Smooth muscle cell (in vitro differentiated cells): ENCODE measurements around the gene SLC38A4. TPM values are rescaled to one million over a fixed set of nuclear protein-coding genes. Genes with fewer than 3 reads are reported as not detected.

Source experiments
- DNase-seq: peaks from one replicate; lab custom pipeline; 2025; ENCODE audit not compliant: unreplicated experiment; lab: John Stamatoyannopoulos, UW
- H2AFZ ChIP-seq: fragments of 200-600 bp; sonication (generic); 2 replicates; pipeline ENCODE4 v1.6.0; 2016; ENCODE audit warnings: antibody characterized with exemption, low read depth, mild to moderate bottlenecking
- H3F3A ChIP-seq: fragments of 200-600 bp; sonication (generic); 2 replicates; pipeline ENCODE4 v1.6.0; 2017; ENCODE audit warnings: antibody characterized with exemption, low read depth
- H3K27ac ChIP-seq: fragments of 200-600 bp; sonication (generic); 2 replicates; pipeline ENCODE4 v1.5.1; 2016; ENCODE audit warnings: low read depth, mild to moderate bottlenecking
- H3K27me3 ChIP-seq: fragments of 200-600 bp; sonication (generic); 2 replicates; pipeline ENCODE4 v1.6.1; 2016; ENCODE audit warnings: low read depth, mild to moderate bottlenecking
- H3K36me3 ChIP-seq: fragments of 200-600 bp; sonication (generic); 2 replicates; pipeline ENCODE4 v1.5.1; 2016; ENCODE audit warnings: low read depth
- H3K4me1 ChIP-seq: fragments of 200-600 bp; sonication (generic); 2 replicates; pipeline ENCODE4 v1.5.1; 2016; ENCODE audit warnings: low read depth
- H3K4me2 ChIP-seq: fragments of 200-600 bp; sonication (generic); 2 replicates; pipeline ENCODE4 v1.6.0; 2016; ENCODE audit warnings: mild to moderate bottlenecking
- H3K4me3 ChIP-seq: fragments of 200-600 bp; sonication (generic); 2 replicates; pipeline ENCODE4 v1.5.1; 2016; ENCODE audit warnings: mild to moderate bottlenecking
- H3K79me2 ChIP-seq: fragments of 200-600 bp; sonication (generic); 2 replicates; pipeline ENCODE4 v1.6.0; 2016; ENCODE audit warnings: low read depth, mild to moderate bottlenecking
- H3K9ac ChIP-seq: fragments of 200-600 bp; sonication (generic); 2 replicates; pipeline ENCODE4 v1.6.0; 2016; ENCODE audit warnings: low read depth
- H3K9me3 ChIP-seq: fragments of 200-600 bp; sonication (generic); replicated peaks from 2 replicates; pipeline ENCODE4 v1.5.1; 2016; ENCODE audit warnings: low read depth
- H4K20me1 ChIP-seq: fragments of 200-600 bp; sonication (generic); 2 replicates; pipeline ENCODE4 v1.6.0; 2016; ENCODE audit warnings: low read depth
- CTCF ChIP-seq: fragments of 200-600 bp; sonication (generic); IDR thresholded peaks from 2 replicates; pipeline ENCODE4 v1.5.1; 2017; ENCODE audit warnings: borderline replicate concordance, mild to moderate bottlenecking, antibody characterized with exemption; ENCODE audit not compliant: insufficient read depth, poor library complexity, severe bottlenecking
- WGBS: methylation state at CpG from one replicate; pipeline ENCODE4 v1.1.7; 2016; ENCODE audit warnings: low lambda C conversion rate; 5-methylcytosine and 5-hydroxymethylcytosine counted together
- polyA plus RNA-seq: library from polyadenylated mRNA; unstranded; fragments of >200 nt; fragmentation: Nextera tagmentation; extraction: Ambion mirVana; gene quantifications from 2 replicates; pipeline ENCODE4 v1.2.1, GENCODE V29; 2016
- total RNA-seq: library from RNA; depleted of rRNA; stranded (reverse); fragments of >200 nt; gene quantifications from 2 replicates; pipeline ENCODE4 v1.2.3, GENCODE V29; 2014

The SLC38A4 gene
- total and polyA plus RNA-seq, 2 experiments from 2014 or later, result 0.77 to 2.7 TPM

DNA sequence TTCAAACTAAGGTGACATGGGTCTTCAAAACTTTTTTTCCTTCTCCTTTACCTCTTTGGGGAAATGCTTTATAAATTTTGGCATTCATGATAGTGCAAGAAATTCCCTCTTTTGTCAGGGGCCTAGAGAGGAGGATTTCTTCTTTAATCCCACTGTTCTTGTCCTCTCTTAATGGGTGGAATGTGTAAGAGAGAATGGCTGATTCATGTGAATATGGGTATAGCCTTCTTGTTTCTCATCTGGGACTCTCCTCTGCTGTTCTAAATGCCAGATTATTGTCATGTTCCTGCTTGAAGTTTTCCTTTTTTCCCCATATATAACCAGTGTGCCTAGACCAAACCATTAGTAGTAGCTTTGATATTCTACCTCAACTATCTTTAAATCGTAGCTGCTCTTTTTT, 46.7 kb downstream of the SLC38A4 start:
- DNase-seq, result no peak
- Histone ChIP-seq H3K9me3 (no peaks in the 10 kb centered on the region), H3K27me3 (no peaks in the 10 kb centered on the region), H3K79me2 (no peaks in the 10 kb centered on the region), H3K27ac (no peak overlapping the region), H3K36me3 (no peaks in the 10 kb centered on the region), H3F3A (no peaks in the 10 kb centered on the region), H3K4me1 (no peaks in the 10 kb centered on the region), H3K4me3 (no peak overlapping the region), H4K20me1 (no peaks in the 10 kb centered on the region), H2AFZ (no peak overlapping the region), H3K9ac (no peak overlapping the region), H3K4me2 (no peak overlapping the region)
- WGBS, result 85% methylated on average over 1 of the region's 1 CpG
- TF ChIP-seq CTCF, result no peak

GRCh38 chr12:46778415-46778814, 47.4 kb downstream of the SLC38A4 start:
- 88% methylated on average over 5 of the region's 5 CpGs for WGBS
- Histone ChIP-seq H3K79me2 (no peaks in the 10 kb centered on the region), H3K4me1 (no peaks in the 10 kb centered on the region)

GRCh38 chr12:46777587-46777986, 48.2 kb downstream of the SLC38A4 start:
- Histone ChIP-seq H3K4me3 (no peak overlapping the region), H3K4me1 (no peaks in the 10 kb centered on the region), H3K79me2 (no peaks in the 10 kb centered on the region), H3K27ac (no peak overlapping the region), H3K9me3 (no peaks in the 10 kb centered on the region), H4K20me1 (no peaks in the 10 kb centered on the region), H3K36me3 (no peaks in the 10 kb centered on the region), H3K4me2 (no peak overlapping the region), H3K27me3 (no peaks in the 10 kb centered on the region), H2AFZ (no peak overlapping the region), H3F3A (no peaks in the 10 kb centered on the region), H3K9ac (no peak overlapping the region)
- WGBS, result 72% methylated on average over 4 of the region's 4 CpGs
- TF ChIP-seq CTCF, result no peak
- DNase-seq, result no peak

More at GRCh38 chr12:46778415-46778814, 47.4 kb downstream of the SLC38A4 start:
- no peak overlapping the region for H3K4me2 ChIP-seq
- no peaks in the 10 kb centered on the region for H3F3A ChIP-seq
- no peak for TF ChIP-seq CTCF
- H3K36me3 ChIP-seq, result no peaks in the 10 kb centered on the region
- H2AFZ ChIP-seq, result no peak overlapping the region
- no peak overlapping the region for H3K27ac ChIP-seq
- no peak overlapping the region for H3K4me3 ChIP-seq
- no peaks in the 10 kb centered on the region for H3K27me3 ChIP-seq
- no peaks in the 10 kb centered on the region for H3K9me3 ChIP-seq
- H4K20me1 ChIP-seq, result no peaks in the 10 kb centered on the region
- no peak overlapping the region for H3K9ac ChIP-seq
- DNase-seq, result no peak

- H3K9me3 ChIP-seq, result no peaks in the 10 kb centered on the region
- H3K36me3 ChIP-seq, result no peaks in the 10 kb centered on the region
- H3K4me2 ChIP-seq, result no peak overlapping the region
- H4K20me1 ChIP-seq, result no peaks in the 10 kb centered on the region
- TF ChIP-seq CTCF, result no peak
- H3K27me3 ChIP-seq, result no peaks in the 10 kb centered on the region
- H3K79me2 ChIP-seq, result no peaks in the 10 kb centered on the region
- H3K27ac ChIP-seq, result no peak overlapping the region
- DNase-seq, result no peak
- peaks cover 5% of the 10 kb centered on the region for H3F3A ChIP-seq
- H2AFZ ChIP-seq, result no peak overlapping the region
- peaks cover 8% of the 10 kb centered on the region for H3K4me1 ChIP-seq
- H3K4me3 ChIP-seq, result no peak overlapping the region
- WGBS, result 93% methylated on average over 3 of the region's 3 CpGs
- no peak overlapping the region for H3K9ac ChIP-seq
These were observed 50.0 kb downstream of the SLC38A4 start for GRCh38 chr12:46775796-46776195.
